Heart left ventricle (tissue), 13 donors: ENCODE data around the gene CTTN.

Source experiments
- POLR2A ChIP-seq, 2 donors: fragments of 450-650 bp; IDR thresholded peaks; one replicate each; pipeline ENCODE4 v1.6.1; 2017; ENCODE audit warnings: antibody characterized with exemption in 2 of 2, mild to moderate bottlenecking in 2 of 2, moderate library complexity in 2 of 2
- TF ChIP-seq, protein P1 (sequence below), 12 donors: fragments of 200-600 bp; sonication (generic) in 4 of 12; IDR thresholded peaks; one replicate each; pipeline versions ENCODE4 v1.5.0 to v1.8.0; 2018 to 2022; ENCODE audit warnings: antibody characterized with exemption in 12 of 12, mild to moderate bottlenecking in 5 of 12
- donor health status: ischemic (EF 13 %, LVEDD 7.1; RV severe dilation, severe dysfunction).
- donor health status: DM: no; HTN: yes; CAD: no.
- donor health status: DM: no; HTN: no; CAD: no.
- donor health status: ischemic (EF 25% LVEDD 6.9; RV normal size, moderate dysfunction).
- donor health status: ischemic (EF 25% LVEDD 5.7; RV mildly dilated, moderate dysfunction).
- donor health status: ischemic (EF 35%, LVEDD 5.7; RV mildly dilated, moderate dysfunction).
- donor health status: nonischemic (EF 11% LVEDD 7.7; RV severe dilation, severe dysfunction).
- donor health status: DM: yes; HTN: yes; CAD: no.
- donor health status: PGD.
- donor health status: ischemic (EF 29% LVEDD 5.4; RV normal size, mild dysfunction).
- donor health status: nonischemic (EF 23%, LVEDD 6.1; RV moderate dilation, normal function).

DNA sequence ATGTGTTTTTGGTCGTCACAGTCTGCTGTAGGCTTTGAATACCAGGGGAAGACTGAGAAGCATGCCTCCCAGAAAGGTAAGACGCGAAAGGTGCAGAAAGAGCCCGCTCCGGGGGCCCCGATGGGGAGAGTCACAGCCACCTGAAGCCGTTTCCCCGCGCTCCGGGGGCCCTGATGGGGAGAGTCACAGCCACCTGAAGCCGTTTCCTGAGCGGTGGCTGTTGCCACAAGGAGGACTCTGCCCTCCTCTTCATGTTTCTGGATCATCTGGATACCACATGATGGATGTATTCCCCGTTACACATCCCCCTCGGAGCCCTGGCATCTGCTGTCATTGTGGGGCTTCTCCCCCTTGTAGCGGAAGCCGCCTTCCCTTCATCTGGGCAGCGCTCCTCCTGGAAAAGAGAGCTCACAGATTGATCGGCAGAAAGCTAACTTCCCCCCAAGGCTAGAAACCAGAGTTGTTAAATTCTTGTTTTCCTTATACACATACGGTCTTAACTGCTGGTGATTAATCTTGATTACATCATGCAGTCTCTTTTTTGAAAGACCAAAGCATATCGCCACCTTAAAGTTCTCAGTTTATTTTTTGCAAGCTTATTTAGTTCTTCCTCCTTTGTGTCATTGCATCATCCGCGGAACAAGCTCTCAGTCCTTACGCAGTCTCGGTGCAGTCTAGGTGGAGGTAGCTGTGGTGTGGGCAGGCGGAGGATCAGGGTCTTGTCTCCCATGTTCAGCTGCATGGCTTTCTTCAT is 17.5 kb downstream of the CTTN start:
- TF ChIP-seq, protein P1, sequence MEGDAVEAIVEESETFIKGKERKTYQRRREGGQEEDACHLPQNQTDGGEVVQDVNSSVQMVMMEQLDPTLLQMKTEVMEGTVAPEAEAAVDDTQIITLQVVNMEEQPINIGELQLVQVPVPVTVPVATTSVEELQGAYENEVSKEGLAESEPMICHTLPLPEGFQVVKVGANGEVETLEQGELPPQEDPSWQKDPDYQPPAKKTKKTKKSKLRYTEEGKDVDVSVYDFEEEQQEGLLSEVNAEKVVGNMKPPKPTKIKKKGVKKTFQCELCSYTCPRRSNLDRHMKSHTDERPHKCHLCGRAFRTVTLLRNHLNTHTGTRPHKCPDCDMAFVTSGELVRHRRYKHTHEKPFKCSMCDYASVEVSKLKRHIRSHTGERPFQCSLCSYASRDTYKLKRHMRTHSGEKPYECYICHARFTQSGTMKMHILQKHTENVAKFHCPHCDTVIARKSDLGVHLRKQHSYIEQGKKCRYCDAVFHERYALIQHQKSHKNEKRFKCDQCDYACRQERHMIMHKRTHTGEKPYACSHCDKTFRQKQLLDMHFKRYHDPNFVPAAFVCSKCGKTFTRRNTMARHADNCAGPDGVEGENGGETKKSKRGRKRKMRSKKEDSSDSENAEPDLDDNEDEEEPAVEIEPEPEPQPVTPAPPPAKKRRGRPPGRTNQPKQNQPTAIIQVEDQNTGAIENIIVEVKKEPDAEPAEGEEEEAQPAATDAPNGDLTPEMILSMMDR (IDR thresholded peaks at IDR 0.05): no peak
- no peak for TF ChIP-seq POLR2A (IDR thresholded peaks at IDR 0.05)
